Measurements from ENCODE around the gene UMAD1.

Gene UMAD1

DNA sequence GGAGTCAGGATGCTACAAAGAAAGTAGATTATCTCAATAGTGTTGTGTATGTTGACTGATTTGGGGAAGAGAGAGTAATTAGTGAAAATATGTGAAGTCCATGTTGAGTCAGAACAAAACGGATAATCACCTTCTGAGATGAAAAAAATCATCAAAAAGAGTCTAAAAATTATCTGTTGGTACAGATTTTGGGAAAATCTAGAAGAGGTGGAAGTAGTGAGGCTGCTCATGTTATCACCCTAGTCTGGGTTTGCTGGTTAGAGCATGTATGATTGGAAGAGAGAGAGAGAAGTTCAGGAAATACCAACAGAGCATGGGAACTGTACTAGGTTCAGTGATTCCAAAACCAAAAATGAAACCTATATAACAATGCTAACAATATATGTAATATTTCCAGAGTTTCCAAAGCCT, 65.6 kb downstream of the UMAD1 start:
- TF ChIP-seq TAF1 (IDR thresholded peaks at IDR 0.05; ENCODE audit: borderline replicate concordance, insufficient read depth, low read length) (no peak), FOXP2 (optimal IDR thresholded peaks at IDR 0.05; ENCODE audit: borderline replicate concordance, extremely low read depth, extremely low read length, insufficient read depth) (no peak), POLR2AphosphoS5 (IDR thresholded peaks at IDR 0.05; ENCODE audit: low read depth, low read length) (no peak), SIN3A (IDR thresholded peaks at IDR 0.05; ENCODE audit: borderline replicate concordance, insufficient read depth, low read length) (no peak)
- TF ChIP-seq, protein P1, sequence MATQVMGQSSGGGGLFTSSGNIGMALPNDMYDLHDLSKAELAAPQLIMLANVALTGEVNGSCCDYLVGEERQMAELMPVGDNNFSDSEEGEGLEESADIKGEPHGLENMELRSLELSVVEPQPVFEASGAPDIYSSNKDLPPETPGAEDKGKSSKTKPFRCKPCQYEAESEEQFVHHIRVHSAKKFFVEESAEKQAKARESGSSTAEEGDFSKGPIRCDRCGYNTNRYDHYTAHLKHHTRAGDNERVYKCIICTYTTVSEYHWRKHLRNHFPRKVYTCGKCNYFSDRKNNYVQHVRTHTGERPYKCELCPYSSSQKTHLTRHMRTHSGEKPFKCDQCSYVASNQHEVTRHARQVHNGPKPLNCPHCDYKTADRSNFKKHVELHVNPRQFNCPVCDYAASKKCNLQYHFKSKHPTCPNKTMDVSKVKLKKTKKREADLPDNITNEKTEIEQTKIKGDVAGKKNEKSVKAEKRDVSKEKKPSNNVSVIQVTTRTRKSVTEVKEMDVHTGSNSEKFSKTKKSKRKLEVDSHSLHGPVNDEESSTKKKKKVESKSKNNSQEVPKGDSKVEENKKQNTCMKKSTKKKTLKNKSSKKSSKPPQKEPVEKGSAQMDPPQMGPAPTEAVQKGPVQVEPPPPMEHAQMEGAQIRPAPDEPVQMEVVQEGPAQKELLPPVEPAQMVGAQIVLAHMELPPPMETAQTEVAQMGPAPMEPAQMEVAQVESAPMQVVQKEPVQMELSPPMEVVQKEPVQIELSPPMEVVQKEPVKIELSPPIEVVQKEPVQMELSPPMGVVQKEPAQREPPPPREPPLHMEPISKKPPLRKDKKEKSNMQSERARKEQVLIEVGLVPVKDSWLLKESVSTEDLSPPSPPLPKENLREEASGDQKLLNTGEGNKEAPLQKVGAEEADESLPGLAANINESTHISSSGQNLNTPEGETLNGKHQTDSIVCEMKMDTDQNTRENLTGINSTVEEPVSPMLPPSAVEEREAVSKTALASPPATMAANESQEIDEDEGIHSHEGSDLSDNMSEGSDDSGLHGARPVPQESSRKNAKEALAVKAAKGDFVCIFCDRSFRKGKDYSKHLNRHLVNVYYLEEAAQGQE (IDR thresholded peaks at IDR 0.05; ENCODE audit: insufficient read depth in 1 of 2, low read depth in 2 of 2, low read length in 2 of 2), result no peak

DNA sequence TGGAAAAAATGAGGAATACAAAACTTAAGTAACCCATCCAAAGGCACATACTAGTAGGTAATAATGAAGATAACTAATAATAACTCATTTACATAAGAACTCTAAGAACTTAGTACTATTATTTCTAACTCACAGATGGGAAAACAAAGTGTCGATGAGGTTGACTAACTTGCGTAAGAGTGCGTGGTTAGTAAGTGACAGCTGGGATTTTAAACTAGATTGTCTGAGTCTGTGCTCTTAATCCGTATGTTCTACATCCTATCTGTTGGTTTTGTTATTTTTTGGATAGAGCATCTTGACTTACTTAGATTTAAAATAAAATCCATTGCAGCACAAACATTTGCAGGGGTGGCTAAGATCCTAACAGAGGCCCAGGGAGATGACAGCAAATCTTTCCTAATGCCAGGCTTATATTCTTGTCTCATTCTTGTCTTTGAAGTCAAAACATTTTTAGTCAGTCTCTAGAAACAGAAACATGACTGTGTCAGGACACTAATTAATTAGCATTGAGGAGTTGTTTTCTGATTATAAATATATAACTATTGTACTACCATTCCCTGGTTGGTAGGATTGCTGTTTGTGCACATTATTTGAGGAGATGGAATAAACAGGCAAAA, 66.1 kb downstream of the UMAD1 start:
- TF ChIP-seq SIN3A (IDR thresholded peaks at IDR 0.05; ENCODE audit: borderline replicate concordance, insufficient read depth, low read length), result no peak
- no peak for TF ChIP-seq FOXP2 (optimal IDR thresholded peaks at IDR 0.05; ENCODE audit: borderline replicate concordance, extremely low read depth, extremely low read length, insufficient read depth)

DNA sequence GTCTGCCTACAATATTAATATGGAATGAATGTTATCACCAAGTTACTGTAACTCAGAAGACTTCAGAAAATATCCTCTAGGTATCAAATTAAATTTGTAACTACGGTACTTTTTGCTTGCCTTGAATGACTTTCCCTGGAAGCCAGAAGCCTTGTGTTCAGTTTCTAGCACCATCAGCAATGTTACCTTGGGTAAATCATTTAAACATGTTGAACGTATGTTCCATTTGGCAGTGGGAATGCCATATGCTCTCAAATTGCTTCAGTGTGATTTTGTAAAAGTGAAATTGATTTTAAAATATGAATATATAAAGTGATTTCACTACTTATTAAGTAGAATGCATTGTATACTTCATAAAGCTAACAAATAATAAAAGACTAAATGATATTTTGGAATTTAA, 66.7 kb downstream of the UMAD1 start:
- TF ChIP-seq TAF1 (IDR thresholded peaks at IDR 0.05; ENCODE audit: borderline replicate concordance, insufficient read depth, low read length), result no peak
- TF ChIP-seq POLR2AphosphoS5 (IDR thresholded peaks at IDR 0.05; ENCODE audit: low read depth, low read length), result no peak
- TF ChIP-seq SIN3A (IDR thresholded peaks at IDR 0.05; ENCODE audit: borderline replicate concordance, insufficient read depth, low read length), result no peak
- TF ChIP-seq, protein P1 (IDR thresholded peaks at IDR 0.05; ENCODE audit: insufficient read depth in 1 of 2, low read depth in 2 of 2, low read length in 2 of 2), result no peak
- no peak for TF ChIP-seq FOXP2 (optimal IDR thresholded peaks at IDR 0.05; ENCODE audit: borderline replicate concordance, extremely low read depth, extremely low read length, insufficient read depth)

DNA sequence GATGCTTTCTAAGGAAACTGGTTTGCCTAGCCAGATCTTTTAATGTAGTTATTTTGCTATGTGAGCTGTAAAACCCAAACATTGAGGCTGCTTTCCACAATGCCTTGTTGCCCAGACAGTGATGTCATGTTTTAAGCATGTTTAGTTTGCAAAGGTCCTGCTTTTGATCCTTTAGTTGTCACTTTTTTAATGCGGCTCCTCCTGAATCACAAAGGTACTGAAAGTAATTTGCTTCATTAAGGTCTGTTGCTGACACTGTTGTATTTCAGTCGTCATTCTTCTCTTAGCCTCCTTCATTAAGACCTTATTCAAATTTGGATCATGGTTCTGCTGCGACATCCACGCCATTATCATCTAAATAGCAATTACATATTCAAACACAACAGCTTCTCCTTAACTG, 67.3 kb downstream of the UMAD1 start:
- TF ChIP-seq SIN3A (IDR thresholded peaks at IDR 0.05; ENCODE audit: borderline replicate concordance, insufficient read depth, low read length) (no peak), POLR2AphosphoS5 (IDR thresholded peaks at IDR 0.05; ENCODE audit: low read depth, low read length) (no peak)

DNA sequence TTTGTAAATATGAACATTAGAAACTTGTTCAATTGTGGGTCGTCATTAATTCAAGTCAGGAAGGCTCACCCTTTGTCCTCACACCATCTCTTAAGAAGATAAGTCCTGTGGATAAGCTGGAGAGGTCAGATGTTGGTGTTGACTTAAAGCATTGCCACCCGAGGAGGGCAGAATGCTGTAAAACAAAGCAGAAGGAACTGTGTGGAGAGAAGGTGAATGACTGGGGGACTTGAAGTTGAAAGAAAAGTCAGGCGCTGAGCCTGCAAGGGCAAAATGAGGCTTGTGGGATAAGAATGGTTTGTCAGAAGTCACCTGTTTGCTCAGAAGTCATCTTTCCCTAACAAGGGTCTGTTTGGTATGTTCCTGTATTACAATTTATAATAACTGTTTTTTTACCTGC, 68.7 kb downstream of the UMAD1 start:
- TF ChIP-seq TAF1 (IDR thresholded peaks at IDR 0.05; ENCODE audit: borderline replicate concordance, insufficient read depth, low read length), result no peak
- no peak for TF ChIP-seq FOXP2 (optimal IDR thresholded peaks at IDR 0.05; ENCODE audit: borderline replicate concordance, extremely low read depth, extremely low read length, insufficient read depth)

DNA sequence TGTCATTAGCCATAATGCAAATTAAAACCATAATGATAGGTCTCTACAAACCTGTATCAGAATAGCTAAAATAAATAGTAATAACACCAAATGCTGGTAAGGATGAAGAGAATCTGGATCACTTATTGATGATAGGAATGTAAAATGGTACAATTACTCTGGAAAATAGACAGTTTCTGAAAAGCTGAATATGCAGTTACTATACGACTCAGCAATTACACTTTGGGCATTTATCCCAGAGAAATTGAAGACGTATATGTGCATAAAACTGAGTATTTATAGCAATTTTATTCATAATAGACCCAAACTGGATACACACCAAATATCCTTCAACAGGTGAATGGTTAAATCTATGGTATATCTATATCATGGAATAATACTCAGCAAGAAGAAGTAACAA, 69.9 kb downstream of the UMAD1 start:
- TF ChIP-seq POLR2AphosphoS5 (IDR thresholded peaks at IDR 0.05; ENCODE audit: low read depth, low read length) (no peak), FOXP2 (optimal IDR thresholded peaks at IDR 0.05; ENCODE audit: borderline replicate concordance, extremely low read depth, extremely low read length, insufficient read depth) (no peak), SIN3A (IDR thresholded peaks at IDR 0.05; ENCODE audit: borderline replicate concordance, insufficient read depth, low read length) (no peak), TAF1 (IDR thresholded peaks at IDR 0.05; ENCODE audit: borderline replicate concordance, insufficient read depth, low read length) (no peak)
- TF ChIP-seq, protein P1 (IDR thresholded peaks at IDR 0.05; ENCODE audit: insufficient read depth in 1 of 2, low read depth in 2 of 2, low read length in 2 of 2), result no peak

DNA sequence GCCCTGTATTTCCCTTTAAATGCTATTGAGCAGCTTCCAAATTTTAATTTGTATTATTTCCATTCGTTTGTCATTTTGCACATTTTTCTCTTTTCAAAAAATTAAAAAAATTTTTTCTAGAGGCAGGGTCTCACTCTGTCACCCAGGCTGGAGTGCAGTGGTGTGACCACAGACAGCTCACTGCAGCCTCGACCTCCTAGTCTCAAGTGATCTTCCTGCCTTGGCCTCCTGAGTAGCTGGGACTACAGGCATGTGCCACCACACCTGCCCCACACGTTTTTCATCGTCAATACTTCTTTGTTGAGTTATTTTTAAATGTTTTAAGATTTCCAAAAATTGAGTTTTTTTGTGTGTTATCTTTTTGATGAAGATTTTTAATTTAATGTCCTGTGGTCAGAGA, 73.2 kb downstream of the UMAD1 start:
- TF ChIP-seq POLR2AphosphoS5 (IDR thresholded peaks at IDR 0.05; ENCODE audit: low read depth, low read length) (no peak), FOXP2 (optimal IDR thresholded peaks at IDR 0.05; ENCODE audit: borderline replicate concordance, extremely low read depth, extremely low read length, insufficient read depth) (no peak), SIN3A (IDR thresholded peaks at IDR 0.05; ENCODE audit: borderline replicate concordance, insufficient read depth, low read length) (no peak), TAF1 (IDR thresholded peaks at IDR 0.05; ENCODE audit: borderline replicate concordance, insufficient read depth, low read length) (no peak)
- TF ChIP-seq, protein P1 (IDR thresholded peaks at IDR 0.05; ENCODE audit: insufficient read depth in 1 of 2, low read depth in 2 of 2, low read length in 2 of 2), result no peak
